Activated CD4-positive, alpha-beta T cell treated with anti-CD3 and anti-CD28 coated beads for 36 hours (primary cell): ENCODE data around the gene CR2. TPM values are rescaled to one million over a fixed set of nuclear protein-coding genes. Genes with fewer than 3 reads are reported as not detected.
"Not testable (repeated sequence)": the region's sequence is repeated elsewhere in the genome, so short reads cannot be mapped to it uniquely, and the experiment has no call there.

ENCODE experiments used
- ATAC-seq: fragments of 200-7000 bp; cut with Tn5 transposase; one replicate; pipeline ENCODE4 v1.10.0; 2021; ENCODE audit warnings: mild to moderate bottlenecking, moderate library complexity
- CTCF ChIA-PET: fragments of 350-600 bp; sonication (Branson Sonifier 250); formaldehyde crosslinking; loops from one replicate; lab custom pipeline; 2021; ENCODE audit warnings: antibody characterized with exemption; lab: Charles Lee
- POLR2A ChIA-PET: fragments of 350-600 bp; sonication (Branson Sonifier 250); formaldehyde crosslinking; loops from one replicate; lab custom pipeline; 2021; ENCODE audit warnings: antibody characterized with exemption, inconsistent platforms; lab: Charles Lee
- DNase-seq: peaks from one replicate; pipeline ENCODE4 v3.0.0-alpha.2; 2020
- H3K27ac Mint-ChIP-seq: one replicate; pipeline ENCODE4 v1.8.0; 2021; ENCODE audit warnings: mixed read lengths
- H3K27me3 Mint-ChIP-seq: one replicate; pipeline ENCODE4 v1.8.0; 2021; ENCODE audit warnings: mixed read lengths
- H3K36me3 Mint-ChIP-seq: one replicate; pipeline ENCODE4 v1.8.0; 2021; ENCODE audit warnings: low read depth, mixed read lengths
- H3K4me1 Mint-ChIP-seq: one replicate; pipeline ENCODE4 v1.8.0; 2021; ENCODE audit warnings: mixed read lengths
- H3K4me3 Mint-ChIP-seq: one replicate; pipeline ENCODE4 v1.8.0; 2021; ENCODE audit warnings: mild to moderate bottlenecking, moderate library complexity, mixed read lengths
- H3K9me3 Mint-ChIP-seq: one replicate; pipeline ENCODE4 v1.8.0; 2021; ENCODE audit warnings: low read depth, mixed read lengths
- intact Hi-C, 2 experiments: fragments of 100-400 bp; cut with DNase I in 1 of 2; cut with micrococcal nuclease in 1 of 2; formaldehyde crosslinking; loops; one replicate each; pipeline versions ENCODE4 v1.14.2 to v1.15.1; 2022 to 2024; cut with DNase I, micrococcal nuclease
- total RNA-seq, 2 experiments: library from RNA; stranded (reverse); gene quantifications; one replicate each; pipeline ENCODE4 v1.2.3, GENCODE V29; 2021

The CR2 gene
- total RNA-seq, 2 experiments from 2014 or later, result 0.28 to 0.39 TPM

DNA sequence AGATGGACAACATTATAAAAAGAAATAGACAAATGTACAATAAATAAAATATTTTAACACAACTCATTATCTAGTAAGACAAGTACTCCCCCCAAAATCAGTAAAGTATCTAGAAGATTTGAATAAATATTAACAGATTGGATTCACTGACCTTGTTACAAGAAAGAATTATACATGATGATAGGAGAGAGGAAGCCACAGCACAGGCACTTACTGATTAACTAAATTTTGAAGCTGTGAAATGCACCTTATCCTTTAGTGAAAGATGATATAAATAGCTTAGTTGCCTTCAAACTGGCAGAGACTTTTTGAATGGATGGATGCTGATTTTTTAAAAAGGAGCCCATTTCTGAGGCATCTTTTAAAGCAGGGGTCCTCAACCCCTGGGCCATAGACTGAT lies 50.3 kb downstream of the CR2 start:
- Mint-ChIP-seq H3K9me3 (no peaks in the 10 kb centered on the region), H3K36me3 (no peaks in the 10 kb centered on the region), H3K27me3 (peaks cover 22% of the 10 kb centered on the region), H3K4me1 (peaks cover 12% of the 10 kb centered on the region), H3K4me3 (no peak overlapping the region), H3K27ac (no peak overlapping the region)
- ATAC-seq (no peak), DNase-seq (no peak)
- intact Hi-C loops, result loop anchor here in 1 of 2 experiments (5.0 kb wide), 1 partner anchor 572 kb away; no protein-coding TSS in a partner anchor
- POLR2A ChIA-PET, result no interaction called here
- CTCF ChIA-PET, result interaction anchor here (1.1 kb wide), 1 partner anchor 76 kb away, joined by 3 read pairs; no protein-coding TSS in a partner anchor

DNA sequence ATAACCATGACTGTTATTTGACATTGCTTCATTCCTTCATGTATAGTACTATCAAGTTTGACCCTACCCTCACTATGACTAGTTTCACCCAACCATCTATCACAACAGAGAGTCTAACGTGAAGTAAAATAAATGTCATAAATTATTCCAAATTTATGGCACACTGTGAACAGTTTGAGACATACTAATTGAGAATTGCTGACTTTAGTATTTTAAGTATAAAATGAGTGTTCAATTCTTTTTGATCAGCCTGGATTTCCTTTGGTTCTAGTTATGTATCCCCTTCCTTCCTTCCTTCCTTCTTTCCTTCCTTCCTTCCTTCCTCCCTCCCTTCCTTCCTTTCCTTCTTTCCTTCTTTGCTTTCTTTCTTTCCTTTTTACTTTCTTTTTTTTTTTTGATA lies 56.3 kb downstream of the CR2 start:
- intact Hi-C loops, result no loop called here
- Mint-ChIP-seq H3K27ac (no peak overlapping the region), H3K4me1 (no peaks in the 10 kb centered on the region), H3K9me3 (no peaks in the 10 kb centered on the region), H3K27me3 (peaks cover 14% of the 10 kb centered on the region), H3K4me3 (no peak overlapping the region), H3K36me3 (no peaks in the 10 kb centered on the region)
- ChIA-PET CTCF (no interaction called here), POLR2A (no interaction called here)
- DNase-seq, result no peak
- ATAC-seq, result no peak

DNA sequence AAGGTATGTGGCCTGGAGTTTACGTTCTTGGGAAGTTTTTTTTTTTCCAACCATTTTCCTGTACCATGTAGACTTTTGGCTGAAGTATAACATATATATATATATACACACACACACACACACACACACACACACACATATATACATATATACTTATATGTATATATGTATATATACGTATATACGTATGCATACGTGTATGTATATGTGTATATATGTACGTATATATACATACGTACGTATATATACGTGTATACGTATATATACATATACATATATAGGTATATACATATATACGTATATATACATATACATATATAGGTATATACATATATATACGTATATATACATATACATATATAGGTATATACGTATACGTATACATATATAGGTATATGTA lies 60.8 kb downstream of the CR2 start:
- ChIA-PET POLR2A (no interaction called here), CTCF (no interaction called here)
- no peak for DNase-seq
- Mint-ChIP-seq H3K4me1 (no peaks in the 10 kb centered on the region), H3K9me3 (no peaks in the 10 kb centered on the region), H3K27me3 (peaks cover 4% of the 10 kb centered on the region), H3K36me3 (no peaks in the 10 kb centered on the region), H3K4me3 (no peak overlapping the region), H3K27ac (no peak overlapping the region)
- no peak for ATAC-seq
- intact Hi-C loops, result no loop called here

DNA sequence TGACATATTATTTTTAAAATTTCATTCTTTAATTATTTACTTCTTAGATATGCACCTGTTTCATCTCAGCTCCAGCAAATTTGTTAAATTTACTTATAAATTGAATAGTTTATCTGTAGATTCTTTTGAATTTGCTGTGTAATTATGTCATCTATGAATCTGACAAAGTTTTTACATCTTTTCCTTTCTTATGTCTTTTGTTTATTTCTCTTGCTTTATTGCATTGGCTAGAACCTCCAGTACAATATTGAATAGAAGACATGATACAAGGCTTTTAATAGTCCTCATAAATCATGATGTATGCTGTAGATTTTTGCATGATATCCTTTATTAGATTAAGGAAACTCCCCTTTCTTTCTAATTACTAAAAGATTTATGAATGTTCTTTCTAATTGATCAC lies 62.6 kb downstream of the CR2 start:
- no peaks in the 10 kb centered on the region for H3K9me3 Mint-ChIP-seq
- ChIA-PET POLR2A (no interaction called here), CTCF (no interaction called here)
- no peak for DNase-seq
- no peak for ATAC-seq
- H3K27ac Mint-ChIP-seq, result no peak overlapping the region
- H3K4me1 Mint-ChIP-seq, result no peaks in the 10 kb centered on the region
- H3K4me3 Mint-ChIP-seq, result no peak overlapping the region
- H3K36me3 Mint-ChIP-seq, result no peaks in the 10 kb centered on the region
- intact Hi-C loops, result no loop called here
- H3K27me3 Mint-ChIP-seq, result peaks cover 4% of the 10 kb centered on the region

DNA sequence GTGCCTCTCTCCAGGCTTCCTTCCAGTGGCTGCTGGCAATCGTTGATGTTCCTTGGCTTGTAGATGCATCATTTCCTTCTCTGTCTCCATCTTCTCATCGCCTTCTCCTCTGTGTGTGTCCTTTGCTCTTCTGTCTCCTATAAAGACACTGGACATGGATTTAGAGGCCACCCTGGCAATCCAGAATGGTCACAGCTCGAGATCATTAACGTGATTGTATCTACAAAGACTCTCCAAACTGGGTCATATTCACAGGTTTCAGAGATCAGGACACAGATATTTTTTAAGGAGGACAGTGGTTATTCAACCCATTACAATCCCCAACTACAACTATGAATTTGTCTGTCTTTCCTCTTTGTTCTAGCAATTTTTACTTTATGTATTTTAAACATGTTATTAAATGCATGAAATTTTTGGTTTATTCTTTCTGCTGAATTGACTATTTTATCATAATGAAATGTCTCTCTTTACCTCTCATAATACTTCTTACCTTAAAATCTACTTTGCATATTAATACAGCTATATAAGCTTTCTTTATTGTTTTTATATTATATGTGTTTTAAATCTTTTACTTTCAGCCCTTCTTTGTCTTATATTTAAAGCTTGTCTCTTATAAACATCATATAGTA lies 64.6 kb downstream of the CR2 start:
- intact Hi-C loops, result no loop called here
- H3K9me3 Mint-ChIP-seq, result no peaks in the 10 kb centered on the region
- POLR2A ChIA-PET, result no interaction called here
- no peak for ATAC-seq
- CTCF ChIA-PET, result interaction anchor here (1.7 kb wide), 1 partner anchor 16 kb away, joined by 6 read pairs; no protein-coding TSS in a partner anchor
- no peaks in the 10 kb centered on the region for H3K4me1 Mint-ChIP-seq
- peaks cover 2% of the 10 kb centered on the region for H3K27me3 Mint-ChIP-seq
- no peak overlapping the region for H3K27ac Mint-ChIP-seq
- no peak overlapping the region for H3K4me3 Mint-ChIP-seq
- DNase-seq, result no peak
- H3K36me3 Mint-ChIP-seq, result no peaks in the 10 kb centered on the region

DNA sequence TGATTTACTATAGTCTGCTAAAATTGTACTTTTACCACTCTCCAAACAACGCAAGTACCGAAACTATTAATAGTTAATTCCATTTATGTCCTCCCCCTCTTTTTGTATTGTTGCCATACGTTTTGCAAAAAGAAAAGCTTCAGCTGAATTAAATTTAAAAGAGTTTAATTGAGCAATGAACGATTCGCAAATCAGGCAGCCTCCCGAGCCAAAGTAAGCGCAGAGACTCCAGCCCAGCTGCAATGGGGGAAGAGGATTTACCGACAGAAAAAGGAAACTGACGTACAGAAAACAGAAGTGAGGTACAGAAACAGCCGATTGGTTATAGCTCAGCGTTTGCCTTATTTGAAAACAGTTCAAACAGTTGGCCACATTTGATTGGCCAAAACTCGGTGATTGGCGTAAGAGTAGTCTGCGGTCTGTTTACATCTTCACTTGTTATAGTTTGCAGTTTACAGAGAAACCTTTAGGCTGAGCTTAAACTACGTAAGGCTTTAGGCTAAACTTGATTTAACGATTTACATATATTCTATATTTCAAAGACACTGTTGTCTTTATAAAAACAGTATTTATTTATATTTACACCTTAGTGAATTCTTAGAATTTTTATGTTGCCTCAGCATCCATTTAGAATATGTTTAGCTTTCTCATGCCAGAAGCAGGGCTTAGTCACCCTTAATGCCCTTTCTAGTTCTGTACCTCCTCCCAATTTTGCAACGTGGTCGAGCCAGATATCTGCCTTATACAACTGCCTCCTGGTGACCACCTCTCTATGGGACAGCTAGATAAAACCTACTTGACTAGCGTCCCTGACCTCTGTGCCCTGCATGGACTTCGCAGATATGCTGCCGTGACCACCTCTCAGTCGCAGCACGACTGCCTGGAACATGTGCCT lies 65.6 kb downstream of the CR2 start:
- H3K27ac Mint-ChIP-seq, result no peak overlapping the region
- DNase-seq (no peak), ATAC-seq (no peak)
- H3K9me3 Mint-ChIP-seq, result no peaks in the 10 kb centered on the region
- ChIA-PET POLR2A (interaction anchor here (0.6 kb wide), 1 partner anchor 62 kb away, joined by 3 read pairs; no protein-coding TSS in a partner anchor), CTCF (interaction anchor here (0.7 to 1.1 kb wide), 3 partner anchors 22 to 444 kb away, joined by 3 to 5 read pairs (median 3); no protein-coding TSS in a partner anchor)
- no peaks in the 10 kb centered on the region for H3K36me3 Mint-ChIP-seq
- no peaks in the 10 kb centered on the region for H3K4me1 Mint-ChIP-seq
- H3K4me3 Mint-ChIP-seq, result no peak overlapping the region
- H3K27me3 Mint-ChIP-seq, result peaks cover 2% of the 10 kb centered on the region
- intact Hi-C loops, result no loop called here

DNA sequence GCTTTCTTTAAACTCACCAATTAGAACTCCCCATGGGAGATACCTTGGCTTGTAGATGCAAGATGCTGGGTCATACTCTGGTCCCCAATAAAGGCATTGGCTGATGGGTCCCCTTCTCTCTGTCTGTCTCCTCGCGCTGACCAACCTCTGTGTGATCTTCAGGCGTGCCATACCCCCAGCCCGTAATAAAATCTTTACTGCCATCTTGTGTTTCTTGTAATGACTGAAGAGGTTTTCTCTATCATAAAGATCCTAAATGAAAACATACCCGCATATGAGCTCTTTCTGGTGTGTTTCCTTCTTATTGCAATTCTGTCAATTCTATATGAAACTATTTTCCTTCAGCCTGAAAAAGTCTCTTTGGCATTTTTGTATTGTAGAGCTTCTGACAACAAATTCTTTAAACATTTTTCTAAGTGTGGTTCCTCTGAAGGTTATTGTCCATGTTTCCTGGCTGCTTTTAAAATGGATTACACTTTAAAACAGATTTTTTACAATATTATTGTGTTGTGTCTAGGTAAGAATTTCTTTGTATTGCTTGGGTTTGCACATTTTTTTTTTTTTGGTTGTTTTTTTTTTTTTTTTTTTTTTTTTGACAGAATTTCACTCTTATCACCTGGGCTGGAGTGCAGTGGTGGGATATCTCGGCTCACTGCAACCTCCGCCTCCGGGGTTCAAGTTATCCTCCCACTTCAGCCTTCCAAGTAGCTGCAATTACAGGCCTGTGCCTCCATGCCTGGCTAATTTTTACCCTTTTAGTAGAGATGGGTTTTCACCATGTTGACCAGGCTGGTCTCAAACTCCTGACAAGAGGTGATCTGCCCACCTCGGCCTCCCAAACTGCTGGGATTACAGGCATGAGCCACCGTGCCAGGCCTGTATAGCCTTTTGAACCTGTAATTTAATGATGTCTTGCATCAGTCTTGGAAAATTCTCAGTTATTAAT lies 66.5 kb downstream of the CR2 start:
- H3K27ac Mint-ChIP-seq, ATAC-seq, H3K27me3 Mint-ChIP-seq, H3K4me1 Mint-ChIP-seq, H3K4me3 Mint-ChIP-seq, H3K9me3 Mint-ChIP-seq, intact Hi-C loops, H3K36me3 Mint-ChIP-seq, DNase-seq: not testable (repeated sequence)
- ChIA-PET CTCF (interaction anchor here (0.6 to 1.1 kb wide), 4 partner anchors 23 to 443 kb away, joined by 3 to 5 read pairs (median 4); no protein-coding TSS in a partner anchor), POLR2A (interaction anchor here (0.6 kb wide), 1 partner anchor 61 kb away, joined by 3 read pairs; no protein-coding TSS in a partner anchor)

DNA sequence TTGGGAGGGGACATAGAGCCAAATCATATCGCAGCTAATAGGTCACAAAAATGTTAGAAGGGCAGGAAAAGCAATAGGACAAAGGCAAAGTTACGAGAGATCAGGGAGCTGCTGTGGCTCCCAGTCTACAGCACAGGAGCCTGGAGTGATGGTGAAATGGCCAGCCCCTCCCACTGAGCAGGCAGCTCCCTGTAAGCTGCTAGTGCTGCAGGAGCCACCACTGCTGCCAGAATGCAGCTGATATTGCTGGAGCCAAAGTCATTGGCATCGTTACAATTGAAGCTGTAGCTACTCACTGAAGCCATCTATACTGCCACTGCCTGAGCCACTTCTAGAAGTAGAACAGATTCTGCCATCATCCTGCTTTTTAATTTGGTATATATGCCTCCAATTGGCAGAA lies 71.1 kb downstream of the CR2 start:
- H3K4me1 Mint-ChIP-seq, DNase-seq, intact Hi-C loops, POLR2A ChIA-PET, ATAC-seq, H3K9me3 Mint-ChIP-seq, H3K4me3 Mint-ChIP-seq, H3K27ac Mint-ChIP-seq, CTCF ChIA-PET, H3K27me3 Mint-ChIP-seq, H3K36me3 Mint-ChIP-seq: not testable (repeated sequence)

DNA sequence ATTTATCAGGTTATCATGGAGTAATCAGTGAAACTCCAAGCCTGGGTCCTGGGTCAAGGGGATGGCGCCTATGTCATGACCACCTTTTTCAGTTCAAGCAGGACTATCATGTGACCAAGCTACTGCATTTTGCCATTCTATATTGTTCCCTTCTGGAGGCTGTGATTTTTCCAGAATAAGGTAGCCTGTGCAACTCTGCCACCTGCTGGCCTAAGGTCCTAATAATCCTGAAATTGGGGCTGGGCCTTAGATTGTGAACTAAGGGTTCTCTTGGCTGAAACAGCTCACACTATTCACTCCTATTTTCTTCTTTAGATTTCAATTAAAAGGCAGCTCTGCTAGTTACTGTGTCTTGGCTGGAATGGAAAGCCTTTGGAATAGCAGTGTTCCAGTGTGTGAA lies 74.3 kb downstream of the CR2 start:
- peak; percentile 39 for ATAC-seq
- H3K9me3 Mint-ChIP-seq, H3K4me3 Mint-ChIP-seq, DNase-seq, intact Hi-C loops, CTCF ChIA-PET, POLR2A ChIA-PET, H3K36me3 Mint-ChIP-seq, H3K4me1 Mint-ChIP-seq, H3K27ac Mint-ChIP-seq, H3K27me3 Mint-ChIP-seq: not testable (repeated sequence)

DNA sequence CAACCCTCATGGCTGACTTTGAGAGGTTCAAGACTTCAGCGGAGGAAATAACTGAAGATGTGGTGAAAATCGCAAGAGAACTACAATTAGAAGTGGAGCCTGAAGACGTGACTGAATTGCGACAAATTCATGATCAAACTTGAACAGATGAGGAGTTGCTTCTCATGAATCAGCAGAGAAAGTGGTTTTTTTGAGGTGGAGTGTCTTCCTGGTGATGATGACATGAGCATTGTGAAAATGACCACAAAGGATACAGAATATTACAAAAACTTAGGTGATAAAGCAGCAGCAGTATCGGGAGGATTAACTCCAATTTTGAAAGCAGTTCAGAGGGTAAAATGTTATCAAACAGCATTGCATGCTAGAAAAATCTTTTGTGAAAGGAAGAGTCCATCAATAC lies 82.1 kb downstream of the CR2 start:
- H3K4me3 Mint-ChIP-seq, H3K36me3 Mint-ChIP-seq, intact Hi-C loops, DNase-seq, H3K27ac Mint-ChIP-seq, CTCF ChIA-PET, POLR2A ChIA-PET, H3K27me3 Mint-ChIP-seq, H3K4me1 Mint-ChIP-seq, H3K9me3 Mint-ChIP-seq: not testable (repeated sequence)
- peak; percentile 61 for ATAC-seq
